NCI-H2107 treated with DMSO at 0.1 percent for 48 hours (cell line): Measurements from ENCODE around the gene NAV3.

ENCODE experiments used
- DNase-seq: peaks from one replicate; lab custom pipeline; 2025; ENCODE audit not compliant: unreplicated experiment; lab: John Stamatoyannopoulos, UW

NAV3 gene

GRCh38 chr12:77845831-77846230, 15.1 kb downstream of the NAV3 start:
- DNase-seq = no peak

- no peak for DNase-seq
These were observed 16.4 kb downstream of the NAV3 start for GRCh38 chr12:77847060-77847541.

- DNase-seq = peak; percentile 49
These were observed 17.2 kb downstream of the NAV3 start for GRCh38 chr12:77847680-77848431.

GRCh38 chr12:77850129-77850528, 19.4 kb downstream of the NAV3 start:
- DNase-seq = no peak

- no peak for DNase-seq
These were observed 20.0 kb downstream of the NAV3 start for GRCh38 chr12:77850698-77851097.

- peak; percentile 60 for DNase-seq
These were observed 24.9 kb downstream of the NAV3 start for GRCh38 chr12:77855548-77855947.

GRCh38 chr12:77861317-77861716, 30.6 kb downstream of the NAV3 start:
- DNase-seq = no peak

- no peak for DNase-seq
These were observed 34.5 kb downstream of the NAV3 start for GRCh38 chr12:77865178-77865577.

GRCh38 chr12:77878901-77879300, 48.2 kb downstream of the NAV3 start:
- no peak for DNase-seq

- DNase-seq = no peak
These were observed 52.0 kb downstream of the NAV3 start for GRCh38 chr12:77882709-77883108.

GRCh38 chr12:77888611-77889010, 57.9 kb downstream of the NAV3 start:
- DNase-seq = no peak

- DNase-seq = no peak
These were observed 60.9 kb downstream of the NAV3 start for GRCh38 chr12:77891518-77892147.

- no peak for DNase-seq
These were observed 63.2 kb downstream of the NAV3 start for GRCh38 chr12:77893918-77894317.

GRCh38 chr12:77894556-77894955, 63.9 kb downstream of the NAV3 start:
- no peak for DNase-seq

- DNase-seq = no peak
These were observed 65.0 kb downstream of the NAV3 start for GRCh38 chr12:77895699-77896098.

- no peak for DNase-seq
These were observed 77.2 kb downstream of the NAV3 start for GRCh38 chr12:77907936-77908335.

GRCh38 chr12:77914081-77914488, 83.4 kb downstream of the NAV3 start:
- DNase-seq = no peak

GRCh38 chr12:77915071-77915600, 84.4 kb downstream of the NAV3 start:
- DNase-seq = no peak

- DNase-seq = no peak
These were observed 85.6 kb downstream of the NAV3 start for GRCh38 chr12:77916276-77916675.

GRCh38 chr12:77918046-77918445, 87.4 kb downstream of the NAV3 start:
- no peak for DNase-seq

GRCh38 chr12:77919450-77919849, 88.8 kb downstream of the NAV3 start:
- no peak for DNase-seq

GRCh38 chr12:77923882-77924281, 93.2 kb downstream of the NAV3 start:
- no peak for DNase-seq
